ENCODE measurements around the gene SMAD9.

Gene SMAD9

GRCh38 chr13:36954542-36954941 is 34.5 kb upstream of the SMAD9 start:
- Histone ChIP-seq H3K27ac (no peak overlapping the region), H2AFZ (ENCODE audit: low read depth) (no peak overlapping the region), H3K4me3 (IDR thresholded peaks at IDR 0.05; ENCODE audit: insufficient read depth, low read depth, low read length) (no peak overlapping the region), H3K9ac (no peak overlapping the region), H3K36me3 (ENCODE audit: insufficient read depth) (no peaks in the 10 kb centered on the region), H3K27me3 (ENCODE audit: insufficient read depth, low read depth) (no peaks in the 10 kb centered on the region), H4K20me1 (ENCODE audit: insufficient read depth) (no peaks in the 10 kb centered on the region), H3K4me1 (ENCODE audit: low read depth, poor library complexity, severe bottlenecking) (no peaks in the 10 kb centered on the region), H3K79me2 (ENCODE audit: insufficient read depth, low read depth) (no peaks in the 10 kb centered on the region), H3K4me2 (no peak overlapping the region)
- TF ChIP-seq CTCF (conservative IDR thresholded peaks at IDR 0.05; ENCODE audit: low read depth, low read length) = no peak

- Histone ChIP-seq H3K4me1 (ENCODE audit: low read depth, poor library complexity, severe bottlenecking) (no peaks in the 10 kb centered on the region), H3K4me2 (no peak overlapping the region)
Observed at GRCh38 chr13:36950920-36951319, 30.9 kb upstream of the SMAD9 start.

GRCh38 chr13:36950330-36950729 is 30.3 kb upstream of the SMAD9 start:
- Histone ChIP-seq H3K4me1 (ENCODE audit: low read depth, poor library complexity, severe bottlenecking) (no peaks in the 10 kb centered on the region), H3K36me3 (ENCODE audit: insufficient read depth) (no peaks in the 10 kb centered on the region), H3K9ac (no peak overlapping the region), H3K27me3 (ENCODE audit: insufficient read depth, low read depth) (no peaks in the 10 kb centered on the region), H2AFZ (ENCODE audit: low read depth) (no peak overlapping the region), H4K20me1 (ENCODE audit: insufficient read depth) (no peaks in the 10 kb centered on the region), H3K4me2 (no peak overlapping the region), H3K27ac (no peak overlapping the region), H3K79me2 (ENCODE audit: insufficient read depth, low read depth) (no peaks in the 10 kb centered on the region), H3K4me3 (IDR thresholded peaks at IDR 0.05; ENCODE audit: insufficient read depth, low read depth, low read length) (no peak overlapping the region)
- no peak for TF ChIP-seq CTCF (conservative IDR thresholded peaks at IDR 0.05; ENCODE audit: low read depth, low read length)

More at GRCh38 chr13:36950920-36951319, 30.9 kb upstream of the SMAD9 start:
- Histone ChIP-seq H2AFZ (ENCODE audit: low read depth) (no peak overlapping the region), H3K79me2 (ENCODE audit: insufficient read depth, low read depth) (no peaks in the 10 kb centered on the region), H3K4me3 (IDR thresholded peaks at IDR 0.05; ENCODE audit: insufficient read depth, low read depth, low read length) (no peak overlapping the region), H4K20me1 (ENCODE audit: insufficient read depth) (no peaks in the 10 kb centered on the region), H3K36me3 (ENCODE audit: insufficient read depth) (no peaks in the 10 kb centered on the region), H3K27ac (no peak overlapping the region), H3K9ac (no peak overlapping the region), H3K27me3 (ENCODE audit: insufficient read depth, low read depth) (no peaks in the 10 kb centered on the region)
- no peak for TF ChIP-seq CTCF (conservative IDR thresholded peaks at IDR 0.05; ENCODE audit: low read depth, low read length)

GRCh38 chr13:36945078-36945477 is 25.0 kb upstream of the SMAD9 start:
- Histone ChIP-seq H3K4me1 (ENCODE audit: low read depth, poor library complexity, severe bottlenecking) (no peaks in the 10 kb centered on the region), H3K4me2 (no peak overlapping the region), H4K20me1 (ENCODE audit: insufficient read depth) (no peaks in the 10 kb centered on the region), H3K4me3 (IDR thresholded peaks at IDR 0.05; ENCODE audit: insufficient read depth, low read depth, low read length) (no peak overlapping the region), H3K79me2 (ENCODE audit: insufficient read depth, low read depth) (no peaks in the 10 kb centered on the region), H3K27ac (no peak overlapping the region), H3K36me3 (ENCODE audit: insufficient read depth) (no peaks in the 10 kb centered on the region), H2AFZ (ENCODE audit: low read depth) (no peak overlapping the region), H3K27me3 (ENCODE audit: insufficient read depth, low read depth) (no peaks in the 10 kb centered on the region), H3K9ac (no peak overlapping the region)
- TF ChIP-seq CTCF (conservative IDR thresholded peaks at IDR 0.05; ENCODE audit: low read depth, low read length) = no peak
